CD4-positive, alpha-beta T cell treated with Interleukin-6 for 4 hours (primary cell): ENCODE data around the gene TFAP2A.

ENCODE experiments used
- DNase-seq: peaks from one replicate; pipeline ENCODE4 v3.0.0-alpha.2; 2020; ENCODE audit warnings: mixed read lengths

The TFAP2A gene

GRCh38 chr6:10425975-10426780, 11.3 kb upstream of the TFAP2A start:
- DNase-seq = no peak

- DNase-seq = no peak
Measured at GRCh38 chr6:10425176-10425974, 10.5 kb upstream of the TFAP2A start.

GRCh38 chr6:10424040-10424439, 9.2 kb upstream of the TFAP2A start:
- DNase-seq = no peak

- DNase-seq = no peak
Measured at GRCh38 chr6:10422737-10423034, 7.8 kb upstream of the TFAP2A start.

- no peak for DNase-seq
Measured at GRCh38 chr6:10421921-10422736, 7.3 kb upstream of the TFAP2A start.

GRCh38 chr6:10421158-10421920, 6.5 kb upstream of the TFAP2A start:
- no peak for DNase-seq

GRCh38 chr6:10420546-10421157, 5.8 kb upstream of the TFAP2A start:
- no peak for DNase-seq

- DNase-seq = no peak
Measured at GRCh38 chr6:10419749-10420545, 5.1 kb upstream of the TFAP2A start.

- DNase-seq = no peak
Measured at GRCh38 chr6:10418862-10419748, 4.2 kb upstream of the TFAP2A start.

- no peak for DNase-seq
Measured at GRCh38 chr6:10418361-10418861, 3.5 kb upstream of the TFAP2A start.

- DNase-seq = no peak
Measured at GRCh38 chr6:10417681-10418104, 2.8 kb upstream of the TFAP2A start.

GRCh38 chr6:10416863-10417641, 2.2 kb upstream of the TFAP2A start:
- no peak for DNase-seq

GRCh38 chr6:10416516-10416862, 1.6 kb upstream of the TFAP2A start:
- DNase-seq = no peak

- DNase-seq = no peak
Measured at GRCh38 chr6:10415617-10416480, 975 bp upstream of the TFAP2A start.

GRCh38 chr6:10413850-10414738, 780 bp downstream of the TFAP2A start:
- no peak for DNase-seq

GRCh38 chr6:10413262-10413849, 1.5 kb downstream of the TFAP2A start:
- no peak for DNase-seq
